Rectal smooth muscle tissue (tissue), 1 donor: ENCODE results near the gene TMEM181.
A peak's percentile ranks its signal among the peaks of the same experiment; 100 is the strongest.
"Not testable (repeated sequence)": the region's sequence is repeated elsewhere in the genome, so short reads cannot be mapped to it uniquely, and the experiment has no call there.

Experiments
- H3K27ac ChIP-seq: one replicate; pipeline ENCODE4 v1.7.0; 2013; ENCODE audit warnings: low read depth, low read length, inconsistent platforms
- H3K27me3 ChIP-seq: one replicate; pipeline ENCODE4 v1.7.0; 2013; ENCODE audit warnings: low read length; ENCODE audit not compliant: control insufficient read depth, insufficient read depth
- H3K36me3 ChIP-seq: one replicate; pipeline ENCODE4 v1.7.0; 2013; ENCODE audit warnings: low read length; ENCODE audit not compliant: control insufficient read depth, insufficient read depth
- H3K4me1 ChIP-seq: one replicate; pipeline ENCODE4 v1.7.0; 2013; ENCODE audit warnings: low read length; ENCODE audit not compliant: control insufficient read depth, insufficient read depth
- H3K4me3 ChIP-seq: one replicate; pipeline ENCODE4 v1.7.0; 2013; ENCODE audit warnings: low read length
- H3K9ac ChIP-seq: one replicate; pipeline ENCODE4 v1.7.0; 2013; ENCODE audit warnings: low read length

The TMEM181 gene

GRCh38 chr6:158559895-158560835 lies at the start of gene TMEM181:
Gene TMEM181 (plus strand): TSS chr6:158560091. CDS start chr6:158560225, 134 bp downstream.
- H3K9ac ChIP-seq = peak within 1 kb of the TSS; percentile 42
- peak within 1 kb of the TSS; percentile 83 for H3K27ac ChIP-seq
- H3K4me1 ChIP-seq = peaks cover 5% of the 10 kb centered on the region
- H3K4me3 ChIP-seq = peak within 1 kb of the TSS; percentile 75
- no peaks in the 10 kb centered on the region for H3K36me3 ChIP-seq
- H3K27me3 ChIP-seq = no peaks in the 10 kb centered on the region

- H3K4me3 ChIP-seq = no peak overlapping the region
- H3K27me3 ChIP-seq = peaks cover 9% of the 10 kb centered on the region
- no peaks in the 10 kb centered on the region for H3K4me1 ChIP-seq
- H3K9ac ChIP-seq = no peak overlapping the region
- no peak overlapping the region for H3K27ac ChIP-seq
- H3K36me3 ChIP-seq = no peaks in the 10 kb centered on the region
Measured at GRCh38 chr6:158512809-158513208, 47.1 kb upstream of the TMEM181 start.

GRCh38 chr6:158514176-158514575 lies 45.7 kb upstream of the TMEM181 start:
- H3K4me1 ChIP-seq = no peaks in the 10 kb centered on the region
- no peak overlapping the region for H3K9ac ChIP-seq
- H3K27ac ChIP-seq = no peak overlapping the region
- no peak overlapping the region for H3K4me3 ChIP-seq
- peaks cover 10% of the 10 kb centered on the region for H3K27me3 ChIP-seq
- H3K36me3 ChIP-seq = no peaks in the 10 kb centered on the region

- H3K27me3 ChIP-seq = peaks cover 10% of the 10 kb centered on the region
- no peaks in the 10 kb centered on the region for H3K36me3 ChIP-seq
- H3K4me3 ChIP-seq = no peak overlapping the region
- H3K9ac ChIP-seq = no peak overlapping the region
- H3K27ac ChIP-seq = no peak overlapping the region
- H3K4me1 ChIP-seq = no peaks in the 10 kb centered on the region
Measured at GRCh38 chr6:158514991-158515390, 44.9 kb upstream of the TMEM181 start.

GRCh38 chr6:158516098-158516497 lies 43.8 kb upstream of the TMEM181 start:
- Histone ChIP-seq H3K4me3 (no peak overlapping the region), H3K27ac (no peak overlapping the region), H3K36me3 (no peaks in the 10 kb centered on the region), H3K9ac (no peak overlapping the region), H3K4me1 (no peaks in the 10 kb centered on the region), H3K27me3 (peaks cover 10% of the 10 kb centered on the region)

GRCh38 chr6:158517038-158517437 lies 42.9 kb upstream of the TMEM181 start:
- Histone ChIP-seq H3K9ac (no peak overlapping the region), H3K27ac (no peak overlapping the region), H3K36me3 (no peaks in the 10 kb centered on the region), H3K4me1 (no peaks in the 10 kb centered on the region), H3K27me3 (peaks cover 10% of the 10 kb centered on the region), H3K4me3 (no peak overlapping the region)

GRCh38 chr6:158517581-158517980 lies 42.3 kb upstream of the TMEM181 start:
- Histone ChIP-seq H3K27ac (no peak overlapping the region), H3K4me1 (no peaks in the 10 kb centered on the region), H3K9ac (no peak overlapping the region), H3K4me3 (peak overlapping the region; percentile 45), H3K27me3 (peaks cover 10% of the 10 kb centered on the region), H3K36me3 (no peaks in the 10 kb centered on the region)

GRCh38 chr6:158518191-158519127 lies 41.4 kb upstream of the TMEM181 start:
- Histone ChIP-seq H3K27me3 (peaks cover 10% of the 10 kb centered on the region), H3K4me1 (no peaks in the 10 kb centered on the region), H3K4me3 (peak overlapping the region; percentile 45), H3K9ac (no peak overlapping the region), H3K27ac (no peak overlapping the region), H3K36me3 (no peaks in the 10 kb centered on the region)

- Histone ChIP-seq H3K36me3 (no peaks in the 10 kb centered on the region), H3K4me3 (no peak overlapping the region), H3K27ac (no peak overlapping the region), H3K9ac (no peak overlapping the region), H3K27me3 (peaks cover 10% of the 10 kb centered on the region), H3K4me1 (no peaks in the 10 kb centered on the region)
Measured at GRCh38 chr6:158519300-158519699, 40.6 kb upstream of the TMEM181 start.

GRCh38 chr6:158519761-158520160 lies 40.1 kb upstream of the TMEM181 start:
- Histone ChIP-seq H3K27ac (no peak overlapping the region), H3K4me1 (no peaks in the 10 kb centered on the region), H3K9ac (no peak overlapping the region), H3K4me3 (no peak overlapping the region), H3K36me3 (no peaks in the 10 kb centered on the region), H3K27me3 (peaks cover 10% of the 10 kb centered on the region)

- H3K27ac ChIP-seq, H3K9ac ChIP-seq, H3K36me3 ChIP-seq, H3K4me3 ChIP-seq, H3K4me1 ChIP-seq: not testable (repeated sequence)
- peaks cover 10% of the 10 kb centered on the region for H3K27me3 ChIP-seq
Measured at GRCh38 chr6:158520975-158521374, 38.9 kb upstream of the TMEM181 start.

GRCh38 chr6:158521759-158522158 lies 38.1 kb upstream of the TMEM181 start:
- Histone ChIP-seq H3K27me3 (peaks cover 8% of the 10 kb centered on the region), H3K4me3 (no peak overlapping the region), H3K27ac (no peak overlapping the region), H3K9ac (no peak overlapping the region), H3K4me1 (no peaks in the 10 kb centered on the region), H3K36me3 (no peaks in the 10 kb centered on the region)
